Bronchial epithelial cell (primary cell): ENCODE data around the gene PARD6G. TPM values are rescaled to one million over a fixed set of nuclear protein-coding genes. Genes with fewer than 3 reads are reported as not detected.
"Not testable (repeated sequence)": the region's sequence is repeated elsewhere in the genome, so short reads cannot be mapped to it uniquely, and the experiment has no call there.

ENCODE experiments used
- DNase-seq: peaks from one replicate; pipeline ENCODE4 v3.0.0-alpha.2; 2010; ENCODE audit warnings: low read depth
- FAIRE-seq: peaks from 2 replicates; lab custom pipeline; 2011; peaks lifted over from hg19 to GRCh38; lab: Jason Lieb, UNC
- H3K27me3 ChIP-seq: 2 replicates; pipeline ENCODE4 v1.5.1; 2011; ENCODE audit warnings: low read length; ENCODE audit not compliant: control insufficient read depth, insufficient read depth
- H3K36me3 ChIP-seq: 2 replicates; pipeline ENCODE4 v1.5.1; 2011; ENCODE audit warnings: low read length; ENCODE audit not compliant: control insufficient read depth, insufficient read depth
- H3K4me3 ChIP-seq: 2 replicates; pipeline ENCODE4 v1.5.1; 2011; ENCODE audit warnings: mild to moderate bottlenecking, low read depth, low read length, control low read depth
- CTCF ChIP-seq: IDR thresholded peaks from 2 replicates; pipeline ENCODE4 v1.5.1; 2011; ENCODE audit warnings: mild to moderate bottlenecking, moderate library complexity, low read length, control low read depth, inconsistent platforms; ENCODE audit not compliant: insufficient read depth, severe bottlenecking
- total RNA-seq: library from RNA; depleted of rRNA; stranded (reverse); fragments of >200 nt; gene quantifications from 2 replicates; pipeline ENCODE4 v1.2.1, GENCODE V29; 2014

Gene PARD6G
- 12.4 and 13.2 TPM in 2 replicates for total RNA-seq

DNA sequence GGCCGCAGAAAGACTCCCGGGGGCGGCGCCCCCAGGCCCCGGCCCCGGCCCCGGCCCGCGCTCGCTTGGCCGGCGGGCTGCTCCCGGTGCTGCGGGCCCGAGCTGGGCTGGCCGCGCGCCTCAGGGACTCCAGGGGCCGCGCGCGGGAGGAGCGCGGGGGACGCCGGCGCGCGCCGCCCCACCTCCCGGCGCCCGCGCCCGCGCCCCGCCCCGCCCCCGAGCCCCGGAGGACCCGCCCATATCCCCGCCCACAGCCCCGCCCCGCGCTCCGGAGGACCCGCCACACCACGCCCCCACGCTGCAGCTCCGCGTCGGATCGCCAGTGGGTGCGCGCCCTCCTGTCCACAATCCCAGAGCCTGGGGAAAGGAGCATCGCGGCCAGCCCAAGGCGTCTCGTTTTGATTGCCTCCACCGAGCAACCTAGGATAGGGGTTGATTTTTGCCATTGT, at the start of gene PARD6G:
Gene PARD6G (minus strand): TSS at position 122 of the 449 bp plus-strand sequence. CDS start 166 bp downstream, outside the sequence.
- TF ChIP-seq CTCF, result peak; percentile 15
- DNase-seq, result no peak
- Histone ChIP-seq H3K4me3 (peak within 1 kb of the TSS; percentile 75), H3K27me3 (no peaks in the 10 kb centered on the region), H3K36me3 (peaks cover 7% of the 10 kb centered on the region)
- no peak for FAIRE-seq

- not testable (repeated sequence) for H3K36me3 ChIP-seq, FAIRE-seq, H3K4me3 ChIP-seq, DNase-seq, H3K27me3 ChIP-seq
- peak; percentile 39 for TF ChIP-seq CTCF
These were observed 15.1 kb upstream of the PARD6G start for GRCh38 chr18:80262241-80263033.

- no peaks in the 10 kb centered on the region for H3K27me3 ChIP-seq
- TF ChIP-seq CTCF, result no peak
- FAIRE-seq (no peak), DNase-seq (no peak)
- H3K36me3 ChIP-seq, result no peaks in the 10 kb centered on the region
- no peak overlapping the region for H3K4me3 ChIP-seq
These were observed 12.3 kb upstream of the PARD6G start for GRCh38 chr18:80259610-80260009.

DNA sequence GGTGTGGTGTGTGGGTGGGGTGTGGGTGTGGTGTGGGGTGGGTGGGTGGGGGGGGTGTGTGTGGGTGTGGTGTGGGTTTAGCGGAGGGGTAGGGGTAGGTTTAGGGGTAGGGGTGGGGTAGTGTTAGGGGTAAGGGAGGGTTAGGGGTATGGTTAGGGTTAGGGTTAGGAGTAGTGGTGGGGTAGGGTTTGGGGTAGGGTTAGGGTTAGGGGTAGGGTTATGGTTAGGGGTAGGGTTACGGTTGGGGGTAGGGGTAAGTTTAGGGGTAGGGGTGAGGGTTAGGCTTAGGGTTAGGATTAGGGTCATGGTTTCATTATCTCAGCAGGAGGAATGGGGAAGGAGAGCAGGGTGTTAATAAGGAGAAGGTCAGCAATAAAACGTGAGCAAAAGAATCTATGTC, 11.3 kb upstream of the PARD6G start:
- no peaks in the 10 kb centered on the region for H3K36me3 ChIP-seq
- DNase-seq (no peak), FAIRE-seq (no peak)
- no peak for TF ChIP-seq CTCF
- H3K27me3 ChIP-seq, result no peaks in the 10 kb centered on the region
- no peak overlapping the region for H3K4me3 ChIP-seq

- not testable (repeated sequence) for FAIRE-seq, H3K27me3 ChIP-seq, H3K4me3 ChIP-seq, H3K36me3 ChIP-seq
- TF ChIP-seq CTCF, result peak; percentile 91
- DNase-seq, result peak; percentile 56
These were observed 10.5 kb upstream of the PARD6G start for GRCh38 chr18:80257579-80258543.
